Right forelimb (tissue), 1 donor: ENCODE data around the gene SFI1.

Experiments used
- DNase-seq: peaks from one replicate; pipeline ENCODE4 v3.0.0-alpha.2; 2018

The SFI1 gene

DNA sequence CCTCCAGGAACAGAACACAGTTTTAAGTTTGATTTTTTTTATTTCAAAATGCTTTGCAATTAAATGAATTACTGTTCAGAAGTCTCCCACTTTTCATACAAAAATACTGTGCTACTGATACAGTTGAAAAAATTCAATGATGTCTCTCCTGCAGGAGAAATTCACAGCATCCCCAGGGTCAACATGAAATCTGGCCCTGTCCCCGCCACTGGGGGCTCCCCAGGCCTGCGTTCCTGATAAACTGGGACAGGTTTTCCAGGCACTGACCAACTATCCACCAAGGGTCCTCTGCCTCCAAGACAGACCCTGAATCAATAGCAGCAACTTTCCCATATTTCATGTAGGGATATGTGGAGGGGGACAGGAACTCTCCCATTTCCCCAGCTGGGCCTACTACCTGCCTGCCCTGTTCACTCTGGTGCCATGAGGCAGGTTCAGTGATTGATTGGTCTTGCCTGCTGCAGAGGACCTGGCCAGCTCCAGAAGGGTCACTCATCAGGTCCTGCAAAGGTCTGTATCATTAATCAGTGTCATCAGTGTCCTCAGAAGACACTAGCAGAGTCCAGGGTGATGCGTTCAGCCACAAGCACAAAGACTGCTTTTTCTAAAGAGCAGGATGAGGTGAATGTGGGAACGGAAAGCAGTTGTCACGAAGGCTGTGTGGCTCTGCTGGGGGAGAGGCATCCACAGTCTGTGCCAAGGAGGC is 122.3 kb downstream of the SFI1 start:
- no peak for DNase-seq

GRCh38 chr22:31619611-31620300 is 123.4 kb downstream of the SFI1 start:
- DNase-seq = no peak

DNA sequence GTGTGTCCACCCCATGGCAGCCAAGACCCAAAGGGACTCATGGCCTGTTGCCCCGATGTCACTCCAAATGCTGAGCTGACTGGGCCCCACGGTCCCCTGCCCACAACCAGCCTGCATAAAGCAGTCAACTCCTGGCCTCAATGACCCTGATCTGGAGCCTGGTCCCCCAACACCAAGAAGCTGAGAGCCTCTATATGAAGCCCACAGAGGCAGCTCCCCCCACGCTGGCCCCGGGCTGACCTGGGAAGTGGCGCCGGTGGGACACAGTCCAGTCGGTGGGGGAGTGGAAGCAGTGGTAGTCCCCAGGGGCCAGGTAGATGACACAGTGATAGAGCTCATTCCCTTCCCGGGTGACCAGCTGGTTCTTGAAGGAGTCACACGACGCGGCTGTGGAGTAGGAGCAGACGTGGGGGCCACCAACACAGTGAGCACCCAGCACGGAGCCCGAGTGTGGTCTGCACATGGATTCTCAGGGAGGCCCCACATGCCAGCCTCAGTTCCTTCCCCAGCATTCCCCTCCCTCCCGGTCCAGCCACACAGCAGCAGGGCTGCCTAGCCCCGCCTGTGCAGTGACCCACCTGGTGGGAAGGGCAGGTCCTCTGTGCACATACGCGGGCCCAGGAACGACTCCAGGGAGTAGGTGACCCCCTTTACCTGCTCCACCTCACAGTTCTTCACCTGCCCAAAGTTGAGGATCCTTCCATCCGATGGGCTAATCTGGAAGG is 124.6 kb downstream of the SFI1 start:
- DNase-seq = no peak

- DNase-seq = no peak
Measured at GRCh38 chr22:31621507-31622124, 125.3 kb downstream of the SFI1 start.

GRCh38 chr22:31622980-31623379 is 126.6 kb downstream of the SFI1 start:
- DNase-seq = no peak

- DNase-seq = no peak
Measured at GRCh38 chr22:31623592-31624304, 127.4 kb downstream of the SFI1 start.

- no peak for DNase-seq
Measured at GRCh38 chr22:31625257-31625640, 128.9 kb downstream of the SFI1 start.

DNA sequence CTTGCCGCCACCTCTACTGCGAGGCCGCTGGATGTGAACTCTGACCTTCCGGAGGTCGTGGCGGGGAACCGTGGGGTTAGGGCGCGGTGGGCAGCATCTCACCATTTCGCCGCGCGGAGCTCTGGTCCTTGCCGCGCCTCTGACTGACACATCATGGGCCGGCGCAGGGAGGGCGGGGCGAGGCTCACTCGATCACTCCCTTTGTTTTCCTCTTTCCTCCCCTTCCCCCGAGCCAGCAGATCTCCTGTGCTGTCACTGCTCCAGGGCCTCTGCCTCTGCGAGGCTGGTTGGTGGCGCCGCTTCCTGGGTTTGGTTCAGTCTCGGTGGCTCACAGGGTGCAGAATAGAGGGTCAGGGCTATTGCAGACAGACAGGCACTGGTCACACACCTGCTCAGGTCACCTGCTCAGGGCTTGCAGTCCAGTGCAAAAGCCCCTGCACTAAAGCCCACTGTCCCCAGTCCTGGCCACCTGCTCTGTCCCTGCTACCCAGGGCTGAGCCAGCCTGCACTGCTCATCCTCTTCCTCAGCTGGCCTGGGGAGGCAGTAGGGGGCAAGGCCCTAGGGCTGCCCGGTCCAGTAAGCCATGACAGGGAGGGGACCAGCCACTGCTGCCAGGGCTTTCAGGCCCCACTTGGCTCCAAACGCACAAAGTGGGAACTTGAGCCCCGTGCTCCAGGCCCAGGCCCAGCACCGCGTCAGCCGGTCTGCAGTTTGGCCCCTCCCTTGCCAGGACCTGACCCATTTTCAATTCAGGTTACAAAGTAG is 129.5 kb downstream of the SFI1 start:
- no peak for DNase-seq

DNA sequence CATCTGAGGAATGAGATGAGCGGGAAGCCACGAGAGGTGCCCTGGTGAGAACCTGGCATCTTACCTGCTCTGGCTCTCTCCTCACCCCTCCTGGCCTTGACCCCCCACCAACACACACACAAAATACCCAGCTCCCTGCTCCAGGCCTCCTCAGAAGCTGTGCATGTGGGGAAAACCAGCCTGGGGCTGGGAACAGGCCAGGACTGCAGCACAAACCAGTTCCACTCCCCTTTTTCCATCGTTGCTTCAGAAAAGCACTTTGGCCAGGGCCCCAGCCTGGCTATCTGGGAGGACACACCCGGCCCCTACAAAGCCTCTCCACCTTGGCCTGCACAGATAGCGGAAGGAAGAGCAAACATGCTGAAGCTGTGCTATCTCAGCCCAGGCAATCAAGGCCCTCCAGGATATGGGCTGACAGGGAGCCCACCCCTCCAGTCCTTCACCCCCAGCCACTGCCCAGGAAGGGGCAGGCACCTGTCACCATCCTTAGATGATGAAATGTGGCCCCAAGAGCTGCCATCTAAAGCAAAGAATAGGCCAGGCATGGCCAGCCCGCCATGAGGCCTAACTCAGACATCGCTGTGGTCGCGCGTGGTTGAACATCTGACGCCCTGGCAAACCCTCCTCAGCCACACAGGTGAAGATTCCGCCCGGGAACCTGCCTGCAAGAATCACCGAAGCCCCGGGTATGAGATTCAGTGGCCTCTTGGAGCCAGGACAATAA is 130.3 kb downstream of the SFI1 start:
- DNase-seq = peak; percentile 68

- no peak for DNase-seq
Measured at GRCh38 chr22:31627223-31627731, 130.9 kb downstream of the SFI1 start.

GRCh38 chr22:31628362-31628761 is 132.0 kb downstream of the SFI1 start:
- no peak for DNase-seq

- DNase-seq = no peak
Measured at GRCh38 chr22:31628969-31629708, 132.8 kb downstream of the SFI1 start.

DNA sequence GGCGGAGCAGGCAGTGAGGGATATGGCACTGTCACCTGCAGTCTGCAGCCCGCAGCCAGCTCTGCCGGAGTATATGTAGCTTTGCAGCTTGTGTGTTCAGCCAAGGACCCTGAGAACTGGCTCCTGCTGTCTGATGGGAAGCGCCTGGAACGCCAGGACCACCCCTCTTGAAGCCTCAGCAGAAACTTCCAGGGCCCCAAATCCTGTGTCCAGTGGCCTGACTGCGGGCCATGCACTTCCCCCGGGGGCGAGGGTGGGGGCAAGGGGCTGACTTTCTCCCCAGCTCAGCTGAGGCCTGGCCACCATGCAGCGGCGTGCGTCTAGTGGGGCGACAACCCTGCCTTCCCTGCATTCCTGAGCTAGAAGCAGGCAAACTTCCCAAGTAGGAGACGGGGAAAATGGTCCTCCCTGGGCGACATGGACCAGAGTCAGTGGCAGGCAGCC is 133.4 kb downstream of the SFI1 start:
- no peak for DNase-seq

GRCh38 chr22:31630331-31631329 is 134.3 kb downstream of the SFI1 start:
- DNase-seq = peak; percentile 85

- no peak for DNase-seq
Measured at GRCh38 chr22:31631436-31631835, 135.1 kb downstream of the SFI1 start.

GRCh38 chr22:31635638-31636306 is 139.4 kb downstream of the SFI1 start:
- no peak for DNase-seq

DNA sequence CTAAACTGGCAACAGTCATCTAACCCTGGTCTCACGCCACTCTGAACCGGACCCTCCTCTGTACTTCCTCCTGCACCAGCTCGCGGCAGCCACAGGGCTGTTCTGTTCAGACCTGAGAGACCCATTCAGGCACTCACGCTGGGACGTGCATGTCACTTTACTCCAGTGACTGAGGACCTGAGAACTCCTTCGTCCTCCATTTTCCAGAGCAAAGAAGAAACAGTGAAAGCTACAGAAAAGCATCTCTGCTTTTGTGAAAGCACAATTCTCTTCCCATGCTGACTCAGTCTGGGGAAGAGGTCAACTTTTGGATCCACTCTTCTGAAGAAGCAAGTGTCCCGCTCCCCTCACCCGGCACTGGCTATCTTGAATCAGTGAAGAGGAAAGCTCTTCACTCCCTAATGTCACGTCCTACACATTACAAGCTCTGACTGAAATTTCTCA is 141.1 kb downstream of the SFI1 start:
- DNase-seq = no peak

DNA sequence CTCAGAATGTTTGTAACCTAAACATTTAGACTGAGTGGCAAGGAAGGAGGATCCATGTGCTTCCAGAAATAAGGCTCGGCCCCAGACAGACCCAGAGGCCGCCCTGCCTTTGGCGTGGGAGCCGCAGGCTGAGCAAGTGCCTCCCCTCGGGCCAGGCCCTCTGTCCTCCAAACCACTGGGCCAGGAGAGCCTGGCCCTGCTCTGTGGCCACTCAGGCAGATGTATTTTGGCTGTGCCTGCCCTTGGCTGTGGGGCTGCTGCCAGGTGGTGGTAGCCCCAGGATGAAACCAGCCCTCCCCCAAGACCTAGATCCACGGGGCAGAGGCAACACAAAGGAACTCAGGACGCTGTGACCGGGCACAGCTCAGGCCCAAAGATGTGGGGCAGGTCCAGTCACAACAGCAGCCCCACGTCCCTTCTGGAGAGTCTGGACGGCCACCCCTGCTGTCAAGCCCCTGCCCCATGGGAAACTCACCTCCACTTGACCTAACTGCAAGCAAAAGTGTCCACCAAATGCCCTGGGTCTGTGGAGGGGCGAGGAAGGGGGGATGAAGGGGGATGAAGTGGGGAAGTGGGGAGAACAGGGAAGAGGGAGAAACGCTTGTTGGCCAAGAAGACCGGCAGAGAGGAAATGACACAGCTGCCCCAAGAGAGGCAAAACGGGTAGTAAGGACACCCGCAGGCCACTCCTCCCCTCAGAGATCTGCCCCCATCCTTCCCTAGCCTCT is 141.7 kb downstream of the SFI1 start:
- no peak for DNase-seq
